DOHH2 (cell line): ENCODE measurements around the gene WNT8B.

ENCODE experiments used
- CTCF ChIP-seq: fragments of 200-600 bp; sonication (generic); IDR thresholded peaks from one replicate; pipeline ENCODE4 v1.5.1; 2014; ENCODE audit warnings: antibody characterized with exemption, mild to moderate bottlenecking, low read depth, low read length; ENCODE audit not compliant: poor library complexity, severe bottlenecking
- EZH2phosphoT487 ChIP-seq: fragments of 200-600 bp; sonication (generic); IDR thresholded peaks from 2 replicates; pipeline ENCODE4 v1.6.1; 2017; ENCODE audit warnings: borderline replicate concordance, mild to moderate bottlenecking, antibody characterized with exemption, low read length, moderate library complexity, mixed read lengths

- no peak for TF ChIP-seq CTCF
- TF ChIP-seq EZH2phosphoT487, result no peak
Observed at GRCh38 chr10:100529475-100530298, 66.9 kb downstream of the WNT8B start, which contains the start of gene NDUFB8.
